SK-N-MC (cell line): ENCODE results near the gene ANKRD17.

Experiments used
- EZH2 ChIP-seq: fragments of 200-600 bp; sonication (generic); IDR thresholded peaks from one replicate; pipeline ENCODE4 v1.6.1; 2017; ENCODE audit warnings: antibody characterized with exemption
- FOXP2 ChIP-seq: optimal IDR thresholded peaks from 2 replicates; pipeline ENCODE3; 2011; ENCODE audit warnings: mild to moderate bottlenecking, moderate library complexity; ENCODE audit not compliant: insufficient read depth; ENCODE audit errors: extremely low read length, control extremely low read depth
- POLR2AphosphoS5 ChIP-seq: IDR thresholded peaks from 2 replicates; pipeline ENCODE4 v1.6.1; 2012; ENCODE audit warnings: mild to moderate bottlenecking, low read depth, low read length, borderline replicate concordance

- no peak for TF ChIP-seq POLR2AphosphoS5
- TF ChIP-seq EZH2: no peak
- TF ChIP-seq FOXP2: no peak
Measured at GRCh38 chr4:73092868-73093267, 165.7 kb downstream of the ANKRD17 start.
